Smooth muscle cell of the umbilical artery (primary cell): Measurements from ENCODE around the gene DEFB112. TPM values are rescaled to one million over a fixed set of nuclear protein-coding genes. Genes with fewer than 3 reads are reported as not detected.

Experiments used
- total RNA-seq: library from RNA; depleted of rRNA; stranded (reverse); fragments of >200 nt; gene quantifications from 2 replicates; pipeline ENCODE4 v1.2.3, GENCODE V29; 2014

Gene DEFB112
- not detected in 2 replicates for total RNA-seq

GRCh38 chr6:50049829-50050228 is at the start of gene DEFB112:
TSS of gene DEFB112 (minus strand) at chr6:50049929. CDS start at chr6:50049869, 60 bp downstream.

GRCh38 chr6:50021894-50022293 is 27.8 kb downstream of the DEFB112 start, which contains the start of gene DEFB110:
TSS of gene DEFB110 (minus strand) at chr6:50021994. CDS start at chr6:50021935, 59 bp downstream.

Other genes with a start within 250 kb of the DEFB112 start
- not detected in 2 replicates for gene CRISP1, start 183.4 kb downstream of the DEFB112 start, total RNA-seq
- gene DEFB114, start 85.8 kb downstream of the DEFB112 start, total RNA-seq: not detected in 2 replicates
- not detected in 2 replicates for gene DEFB113, start 80.3 kb downstream of the DEFB112 start, total RNA-seq
- not detected in 2 replicates for gene DEFB110, start 27.9 kb downstream of the DEFB112 start, total RNA-seq